Subcutaneous abdominal adipose tissue (tissue), 5 donors: ENCODE data around the gene CDK5RAP2.

Experiments
- H3K27ac ChIP-seq: one replicate; pipeline ENCODE4 v1.7.0; 2013; ENCODE audit warnings: low read depth, mild to moderate bottlenecking, inconsistent platforms, low read length, moderate library complexity
- H3K27me3 ChIP-seq, 5 donors: one replicate each; pipeline ENCODE4 v1.7.0; 2013; ENCODE audit warnings: low read length in 5 of 5, inconsistent platforms in 1 of 5; ENCODE audit not compliant: control insufficient read depth in 5 of 5, insufficient read depth in 4 of 5
- H3K36me3 ChIP-seq, 5 donors: one replicate each; pipeline ENCODE4 v1.7.0; 2013; ENCODE audit warnings: low read length in 5 of 5; ENCODE audit not compliant: control insufficient read depth in 5 of 5, insufficient read depth in 5 of 5
- H3K4me1 ChIP-seq, 5 donors: one replicate each; pipeline ENCODE4 v1.7.0; 2013; ENCODE audit warnings: low read length in 5 of 5, mild to moderate bottlenecking in 3 of 5, moderate library complexity in 1 of 5; ENCODE audit not compliant: control insufficient read depth in 5 of 5, insufficient read depth in 5 of 5
- H3K4me3 ChIP-seq, 5 donors: one replicate each; pipeline ENCODE4 v1.7.0; 2013; ENCODE audit warnings: low read length in 5 of 5, low read depth in 1 of 5
- H3K9ac ChIP-seq, 5 donors: one replicate each; pipeline ENCODE4 v1.7.0; 2013; ENCODE audit warnings: low read length in 5 of 5, mild to moderate bottlenecking in 4 of 5, moderate library complexity in 3 of 5
- H3K9me3 ChIP-seq, 5 donors: one replicate each; pipeline ENCODE4 v1.7.0; 2013; ENCODE audit warnings: low read length in 5 of 5; ENCODE audit not compliant: control insufficient read depth in 5 of 5
- donor health status: healthy.
- donor health status: healthy.
- donor health status: healthy.
- donor health status: healthy.
- donor health status: healthy.

CDK5RAP2 gene

DNA sequence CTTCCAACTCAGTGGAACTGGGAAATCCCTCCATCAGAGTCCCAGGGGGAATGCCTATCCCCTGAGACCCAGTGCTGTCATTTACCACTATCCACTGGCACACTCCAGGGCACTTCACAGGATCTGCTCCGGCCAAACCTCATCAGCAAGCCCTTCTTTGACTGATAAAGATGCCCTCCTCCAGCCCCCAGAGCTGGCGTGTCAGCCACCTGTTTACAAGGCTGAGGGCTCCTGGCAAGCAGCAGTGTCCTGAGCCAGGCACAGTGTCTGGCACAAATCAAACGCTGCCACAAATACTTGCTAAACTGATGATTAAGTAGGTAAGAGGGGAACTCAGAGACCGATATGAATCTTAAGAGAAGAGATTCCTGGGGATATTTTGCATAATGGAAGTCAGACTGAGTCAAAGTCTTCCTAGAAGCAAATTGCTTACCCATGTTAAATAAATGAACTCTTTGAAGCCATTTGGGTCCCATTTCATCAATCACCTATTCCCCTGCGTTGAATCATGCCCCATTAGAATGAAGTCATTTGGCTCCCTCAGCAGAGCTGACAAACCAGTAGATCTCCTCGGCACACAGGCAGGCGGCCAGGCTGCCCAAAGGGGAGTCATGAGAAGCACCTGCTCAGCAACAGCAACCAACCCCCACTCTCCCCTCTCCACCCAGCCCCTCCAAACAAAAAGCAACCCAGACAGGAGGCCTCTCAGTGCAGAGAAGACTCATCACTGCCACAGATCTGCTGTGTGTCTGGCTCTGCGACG is 97.4 kb downstream of the CDK5RAP2 start:
- peaks cover 7 to 36% (median 12%) of the 10 kb centered on the region in 5 donors for H3K36me3 ChIP-seq

DNA sequence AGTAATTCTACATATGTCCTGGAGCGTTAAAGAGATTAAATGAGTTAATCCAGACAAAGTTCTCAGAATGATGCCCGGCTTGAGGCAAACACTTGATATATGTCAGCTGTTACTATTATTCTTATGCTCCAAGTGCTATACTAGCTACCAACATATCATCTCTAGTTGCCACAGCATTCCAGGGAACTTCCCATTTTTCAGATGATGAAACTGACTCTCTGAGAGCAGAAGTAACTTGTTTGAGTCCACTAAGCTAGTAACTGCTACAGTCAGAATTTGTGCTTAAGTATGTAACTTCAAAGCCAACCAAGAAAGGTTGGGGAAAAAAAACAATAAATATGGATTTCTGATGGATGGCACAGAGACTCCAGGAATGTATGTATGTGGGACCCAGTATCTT is 98.1 kb downstream of the CDK5RAP2 start:
- Histone ChIP-seq H3K36me3 (peaks cover 7 to 31% (median 9%) of the 10 kb centered on the region in 5 donors), H3K9me3 (no peaks in the 10 kb centered on the region), H3K4me1 (peaks cover 0 to 37% (median 25%) of the 10 kb centered on the region in 5 donors), H3K27ac (no peak overlapping the region), H3K27me3 (no peaks in the 10 kb centered on the region), H3K9ac (peak overlapping the region in 1 of 5 donors; percentile 25), H3K4me3 (no peak overlapping the region)

More for the DNA sequence above, 97.4 kb downstream of the CDK5RAP2 start:
- peak overlapping the region in 2 of 5 donors; percentile 25 to 29 for H3K9ac ChIP-seq
- H3K27ac ChIP-seq = peak overlapping the region; percentile 47
- H3K4me1 ChIP-seq = peaks cover 0 to 32% (median 21%) of the 10 kb centered on the region in 5 donors
- H3K9me3 ChIP-seq = no peaks in the 10 kb centered on the region
- H3K4me3 ChIP-seq = no peak overlapping the region
- no peaks in the 10 kb centered on the region for H3K27me3 ChIP-seq

DNA sequence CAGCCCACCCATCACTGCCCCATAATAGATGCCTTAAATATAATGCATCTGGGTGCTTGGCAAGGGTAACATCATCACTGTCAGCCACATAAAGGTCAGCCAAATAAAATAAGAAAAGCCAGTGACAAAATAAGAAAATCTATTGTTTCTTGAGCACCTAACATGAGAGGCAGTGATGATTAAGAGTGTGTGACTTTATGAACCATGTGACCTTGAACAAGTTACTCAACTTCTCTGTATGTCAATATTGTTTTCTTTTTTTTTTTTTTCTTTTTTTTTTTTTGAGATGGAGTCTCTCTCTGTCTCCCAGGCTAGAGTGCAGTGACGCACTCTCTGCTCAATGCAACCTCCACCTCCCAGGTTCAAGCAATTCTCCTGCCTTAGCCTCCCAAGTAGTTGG is 98.7 kb downstream of the CDK5RAP2 start:
- no peak overlapping the region for H3K27ac ChIP-seq
- H3K27me3 ChIP-seq = no peaks in the 10 kb centered on the region
- H3K9ac ChIP-seq = no peak overlapping the region
- no peaks in the 10 kb centered on the region for H3K9me3 ChIP-seq
- H3K36me3 ChIP-seq = peaks cover 5 to 29% (median 7%) of the 10 kb centered on the region in 5 donors
- H3K4me1 ChIP-seq = peaks cover 0 to 37% (median 25%) of the 10 kb centered on the region in 5 donors
- H3K4me3 ChIP-seq = no peak overlapping the region

DNA sequence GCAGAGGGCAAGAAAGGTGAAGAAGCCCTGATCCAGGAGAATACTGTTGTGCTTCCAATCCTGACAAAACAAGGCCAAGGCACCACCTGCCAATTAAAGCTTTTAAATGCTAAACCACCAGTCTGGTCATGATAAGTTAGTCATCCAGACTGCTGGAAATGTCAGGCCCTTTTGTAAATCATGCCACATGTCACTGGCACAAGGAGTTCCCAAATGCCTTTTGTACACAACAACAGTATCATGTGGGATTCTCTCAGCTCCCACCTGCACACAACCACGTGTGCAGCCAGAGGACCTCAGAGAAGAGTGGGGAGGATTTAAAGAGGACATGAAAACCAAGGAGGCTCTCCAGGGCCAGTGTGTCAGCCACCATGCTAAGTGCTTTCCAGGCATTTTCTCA is 99.3 kb downstream of the CDK5RAP2 start:
- Histone ChIP-seq H3K9me3 (no peaks in the 10 kb centered on the region), H3K36me3 (peaks cover 4 to 27% (median 5%) of the 10 kb centered on the region in 5 donors), H3K9ac (no peak overlapping the region), H3K27ac (no peak overlapping the region), H3K4me3 (no peak overlapping the region), H3K27me3 (no peaks in the 10 kb centered on the region), H3K4me1 (peaks cover 0 to 38% (median 24%) of the 10 kb centered on the region in 5 donors)

DNA sequence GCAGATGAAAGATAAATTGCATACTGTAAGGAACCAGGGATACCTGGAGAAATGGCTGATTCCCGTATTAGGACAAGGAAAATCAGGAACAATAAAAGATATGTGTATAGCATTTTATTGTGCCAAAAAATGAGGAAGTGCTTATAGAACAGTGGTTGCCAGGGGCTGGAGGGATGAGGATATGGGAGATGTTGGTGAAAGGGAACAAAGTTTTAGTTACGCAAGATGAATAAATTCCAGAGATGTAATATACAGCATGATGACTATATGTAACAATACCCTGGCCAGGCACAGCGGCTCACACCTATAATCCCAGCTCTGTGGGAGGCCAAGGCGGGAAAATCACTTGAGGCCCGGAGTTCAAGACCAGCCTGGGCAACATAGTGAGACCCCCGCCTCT is 101.8 kb downstream of the CDK5RAP2 start:
- no peaks in the 10 kb centered on the region for H3K27me3 ChIP-seq
- H3K27ac ChIP-seq = peak overlapping the region; percentile 84
- no peaks in the 10 kb centered on the region for H3K9me3 ChIP-seq
- H3K36me3 ChIP-seq = peaks cover 0 to 35% (median 16%) of the 10 kb centered on the region in 5 donors
- H3K4me3 ChIP-seq = no peak overlapping the region
- no peak overlapping the region for H3K9ac ChIP-seq
- peaks cover 2 to 43% (median 38%) of the 10 kb centered on the region in 5 donors for H3K4me1 ChIP-seq

DNA sequence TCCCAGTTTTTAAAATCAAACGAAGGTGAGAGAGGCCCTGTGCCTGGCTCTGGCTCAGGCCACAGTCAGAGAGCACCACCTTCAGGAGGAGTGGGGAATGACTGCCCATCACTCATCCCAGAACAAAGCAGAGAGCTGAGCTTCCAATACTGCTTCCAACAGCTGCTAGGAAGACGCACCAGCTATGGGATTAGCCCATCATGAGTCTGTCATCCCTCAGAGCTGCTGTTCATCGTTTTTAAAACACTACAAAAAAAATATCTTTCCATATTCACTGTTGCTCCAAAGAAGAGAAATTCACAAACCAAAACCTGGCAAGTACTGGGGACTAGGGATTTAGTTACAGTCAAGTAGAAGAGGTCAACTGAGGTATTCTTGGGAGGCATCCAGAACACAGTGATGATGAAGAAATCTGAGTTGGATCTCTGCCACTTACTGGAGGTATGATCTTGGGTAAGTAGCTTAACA is 102.4 kb downstream of the CDK5RAP2 start:
- peak overlapping the region; percentile 84 for H3K27ac ChIP-seq
- H3K9me3 ChIP-seq = no peaks in the 10 kb centered on the region
- no peak overlapping the region for H3K9ac ChIP-seq
- peaks cover 0 to 35% (median 16%) of the 10 kb centered on the region in 5 donors for H3K36me3 ChIP-seq
- peaks cover 2 to 37% (median 33%) of the 10 kb centered on the region in 5 donors for H3K4me1 ChIP-seq
- no peak overlapping the region for H3K4me3 ChIP-seq
- no peaks in the 10 kb centered on the region for H3K27me3 ChIP-seq

DNA sequence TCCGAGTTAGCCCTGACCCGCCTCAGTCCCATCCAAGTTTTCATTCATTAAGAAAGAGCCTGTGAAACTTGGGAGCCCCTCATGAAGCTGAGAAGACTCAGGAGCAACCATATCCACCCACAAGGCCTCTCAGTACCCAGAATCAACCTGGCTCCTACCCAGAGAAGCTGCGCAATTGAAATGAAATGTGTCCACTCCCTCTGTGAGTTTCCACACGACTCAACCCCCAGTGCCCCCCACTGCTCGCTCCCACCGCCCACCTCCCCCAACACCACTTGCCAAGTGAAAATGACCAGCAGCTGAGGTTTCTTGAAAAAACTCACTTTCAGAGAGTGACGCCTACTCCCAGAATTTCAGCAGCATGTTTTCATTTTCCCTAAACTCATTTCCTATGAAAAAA is 104.6 kb downstream of the CDK5RAP2 start:
- H3K4me1 ChIP-seq = peaks cover 2 to 28% (median 27%) of the 10 kb centered on the region in 5 donors
- H3K27ac ChIP-seq = peak overlapping the region; percentile 84
- peaks cover 11 to 47% (median 28%) of the 10 kb centered on the region in 5 donors for H3K36me3 ChIP-seq
- no peaks in the 10 kb centered on the region for H3K27me3 ChIP-seq
- no peaks in the 10 kb centered on the region for H3K9me3 ChIP-seq
- peak overlapping the region in 1 of 5 donors; percentile 20 for H3K9ac ChIP-seq
- no peak overlapping the region for H3K4me3 ChIP-seq

DNA sequence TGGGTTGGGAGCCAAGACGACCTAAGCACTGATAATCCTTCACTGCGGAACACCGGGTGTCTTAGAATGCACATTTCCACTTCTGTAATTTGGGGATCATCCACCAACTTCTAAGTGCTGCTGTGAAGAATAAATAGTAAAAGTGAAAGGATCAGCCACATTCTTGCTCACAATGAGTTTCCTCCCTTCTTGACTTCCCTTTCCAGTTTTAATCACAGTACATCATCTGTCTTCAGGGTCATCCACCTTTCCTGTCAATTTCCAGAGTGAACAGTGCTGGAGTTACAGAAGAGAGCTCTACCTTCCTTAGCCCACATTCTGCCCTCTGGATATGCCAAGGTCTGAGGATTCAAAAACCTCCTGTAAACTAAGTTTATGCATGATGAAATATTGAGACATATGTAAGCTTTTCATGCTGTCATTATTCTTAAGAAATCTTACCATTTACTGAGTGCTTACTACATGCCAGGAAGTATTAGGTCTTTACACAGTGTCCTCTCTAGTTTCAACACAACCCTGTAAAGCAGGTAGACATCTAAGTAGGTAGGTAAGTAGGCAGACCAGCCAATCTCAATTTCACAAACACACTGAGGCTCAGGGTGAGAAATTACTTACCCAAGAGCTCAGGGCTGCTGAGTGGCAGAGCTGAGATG is 105.2 kb downstream of the CDK5RAP2 start:
- Histone ChIP-seq H3K9ac (peak overlapping the region in 1 of 5 donors; percentile 20), H3K4me3 (no peak overlapping the region), H3K27ac (peak overlapping the region; percentile 84), H3K9me3 (no peaks in the 10 kb centered on the region), H3K36me3 (peaks cover 13 to 51% (median 28%) of the 10 kb centered on the region in 5 donors), H3K27me3 (no peaks in the 10 kb centered on the region), H3K4me1 (peaks cover 2 to 28% (median 27%) of the 10 kb centered on the region in 5 donors)

DNA sequence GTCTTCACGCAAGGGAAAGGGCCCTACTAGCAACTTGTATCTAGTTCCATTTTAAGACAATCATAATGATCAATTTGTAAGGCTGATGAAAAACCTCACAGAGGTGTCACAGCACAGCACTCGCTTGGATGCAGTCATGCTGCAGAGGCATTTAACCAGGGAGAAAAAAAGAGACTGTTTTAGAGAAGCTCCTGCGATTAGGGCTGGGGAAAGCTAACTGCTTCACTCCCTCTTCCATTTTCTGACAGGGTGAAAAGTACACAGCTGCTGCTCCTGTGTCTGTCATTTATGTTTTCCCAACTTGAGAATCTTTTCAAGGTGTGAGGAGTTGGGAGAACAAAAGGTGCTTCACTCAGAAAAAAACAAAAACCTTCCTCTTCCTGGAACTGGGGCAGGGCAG is 106.4 kb downstream of the CDK5RAP2 start:
- Histone ChIP-seq H3K4me3 (no peak overlapping the region), H3K27ac (no peak overlapping the region), H3K4me1 (peaks cover 2 to 28% (median 27%) of the 10 kb centered on the region in 5 donors), H3K36me3 (peaks cover 13 to 53% (median 28%) of the 10 kb centered on the region in 5 donors), H3K9me3 (no peaks in the 10 kb centered on the region), H3K27me3 (no peaks in the 10 kb centered on the region), H3K9ac (no peak overlapping the region)
